Measurements from ENCODE around the gene PRDM5. TPM values are rescaled to one million over a fixed set of nuclear protein-coding genes. Genes with fewer than 3 reads are reported as not detected.
"Not testable (repeated sequence)": the region's sequence is repeated elsewhere in the genome, so short reads cannot be mapped to it uniquely, and the experiment has no call there.

Gene PRDM5
- total RNA-seq, 1 experiment from 2014 or later = 8.1 TPM

- DNase-seq (ENCODE audit: low spot score) = no peak
Observed at GRCh38 chr4:120653804-120654573, 268.5 kb downstream of the PRDM5 start.

DNA sequence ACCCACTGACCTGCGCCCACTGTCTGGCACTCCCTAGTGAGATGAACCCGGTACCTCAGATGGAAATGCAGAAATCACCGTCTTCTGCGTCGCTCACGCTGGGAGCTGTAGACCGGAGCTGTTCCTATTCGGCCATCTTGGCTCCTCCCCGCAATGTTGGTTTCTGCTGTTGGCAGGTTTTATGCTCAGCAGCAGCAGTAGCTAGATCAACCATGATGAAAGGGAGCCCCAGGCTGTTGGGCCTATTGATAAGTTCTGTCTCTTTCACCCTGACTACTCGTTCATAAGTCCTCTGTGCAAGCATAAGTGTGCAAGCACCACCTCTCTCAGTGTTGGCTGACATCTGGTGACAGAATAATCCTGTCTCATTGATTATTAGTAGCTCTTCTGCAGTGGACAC is 274.2 kb downstream of the PRDM5 start:
- DNase-seq (ENCODE audit: low spot score) = not testable (repeated sequence)

Small RNA genes lying within 50 kb of the gene (small RNA-seq; reads per million reads assigned to genes)
- not detected for gene RNU6-550P

Other genes starting within 250 kb of the PRDM5 start
- gene NDNF, start 149.8 kb upstream of the PRDM5 start, total RNA-seq (2014; rRNA removed; shearing (Covaris generic)) = 0.64 TPM in 1 of 2 replicates, not detected in the other
- not detected in 2 replicates for gene TNIP3, start 241.6 kb upstream of the PRDM5 start, total RNA-seq (2014; rRNA removed; shearing (Covaris generic))

Measured in HT-29 (cell line).